ENCODE results near the gene SEC11A. TPM values are rescaled to one million over a fixed set of nuclear protein-coding genes. Genes with fewer than 3 reads are reported as not detected.
"Not testable (repeated sequence)": the region's sequence is repeated elsewhere in the genome, so short reads cannot be mapped to it uniquely, and the experiment has no call there.

The SEC11A gene
- total and polyA plus RNA-seq, 2 donors (not counting 1 experiment from before 2014, with no cell fraction given) = 23.1 to 78.0 TPM

- H3K4me3 Mint-ChIP-seq = no peak overlapping the region
- peaks cover 18 to 26% of the 10 kb centered on the region in 2 donors for H3K4me1 ChIP-seq (ENCODE audit: control insufficient read depth in 2 of 2, insufficient read depth in 2 of 2, low read length in 2 of 2)
- WGBS (ENCODE audit: insufficient coverage) = 38% methylated on average over 1 of the region's 4 CpGs
- H3K9me3 ChIP-seq (ENCODE audit: control extremely low read depth in 1 of 3, control insufficient read depth in 2 of 3, insufficient read depth in 1 of 3, low read length in 2 of 3) = peaks cover 0 to 7% (median 0%) of the 10 kb centered on the region in 3 donors
- H3K36me3 ChIP-seq (replicated peaks in 1 of 2; ENCODE audit: control extremely low read depth in 1 of 2, control insufficient read depth in 1 of 2, extremely low read depth in 1 of 2, insufficient read depth in 2 of 2, low read length in 1 of 2) = peaks cover 6 to 24% of the 10 kb centered on the region in 2 experiments
- no peak for DNase-seq
- H3K27ac ChIP-seq (ENCODE audit: low read length in 2 of 2) = peak overlapping the region in 1 of 2 donors; percentile 66
- ChIA-PET CTCF (no interaction called here), POLR2A (no interaction called here)
- no peak for ATAC-seq (ENCODE audit: low read depth)
- no peaks in the 10 kb centered on the region for H3K27me3 ChIP-seq (replicated peaks in 1 of 4; ENCODE audit: control extremely low read depth in 1 of 4, control insufficient read depth in 3 of 4, insufficient read depth in 4 of 4, low read length in 3 of 4)
- H3K9me3 Mint-ChIP-seq (ENCODE audit: insufficient read depth) = no peaks in the 10 kb centered on the region
- peaks cover 20% of the 10 kb centered on the region for H4K20me1 ChIP-seq (ENCODE audit: control insufficient read depth, insufficient read depth, low read length, poor library complexity, severe bottlenecking)
- H3K27ac Mint-ChIP-seq = peak overlapping the region; percentile 10
- peaks cover 76% of the 10 kb centered on the region for H3K79me2 ChIP-seq (ENCODE audit: control insufficient read depth, insufficient read depth, low read length)
- H3K4me3 ChIP-seq (ENCODE audit: control extremely low read depth in 1 of 5, extremely low read depth in 1 of 5, insufficient read depth in 1 of 5, low read depth in 2 of 5, low read length in 4 of 5) = no peak overlapping the region
- no peak overlapping the region for H2AFZ ChIP-seq (ENCODE audit: insufficient read depth, low read depth, low read length, poor library complexity, severe bottlenecking)
- H3K4me1 Mint-ChIP-seq = peaks cover 46% of the 10 kb centered on the region
- no peak for TF ChIP-seq EZH2 (IDR thresholded peaks at IDR 0.05; ENCODE audit: borderline replicate concordance, insufficient read depth, low read depth, low read length, poor library complexity, severe bottlenecking)
- no peak for TF ChIP-seq CTCF (IDR thresholded peaks at IDR 0.05)
- H3K27me3 Mint-ChIP-seq = no peaks in the 10 kb centered on the region
- intact Hi-C loops (cut with micrococcal nuclease) = no loop called here
- no peak overlapping the region for H3K9ac ChIP-seq (ENCODE audit: low read length)
- no peak overlapping the region for H3K4me2 ChIP-seq (replicated peaks; ENCODE audit: low read depth, low read length, poor library complexity, severe bottlenecking)
These were observed 26.1 kb downstream of the SEC11A start for GRCh38 chr15:84689858-84690257.

- intact Hi-C loops (cut with micrococcal nuclease); H2AFZ ChIP-seq (ENCODE audit: insufficient read depth, low read depth, low read length, poor library complexity, severe bottlenecking); H3K9ac ChIP-seq (ENCODE audit: low read length); H3K4me3 ChIP-seq (ENCODE audit: control extremely low read depth in 1 of 5, extremely low read depth in 1 of 5, insufficient read depth in 1 of 5, low read depth in 2 of 5, low read length in 4 of 5); H3K27me3 Mint-ChIP-seq; H3K9me3 ChIP-seq (ENCODE audit: control extremely low read depth in 1 of 3, control insufficient read depth in 2 of 3, insufficient read depth in 1 of 3, low read length in 2 of 3); CTCF ChIA-PET; H4K20me1 ChIP-seq (ENCODE audit: control insufficient read depth, insufficient read depth, low read length, poor library complexity, severe bottlenecking); H3K27me3 ChIP-seq (replicated peaks in 1 of 4; ENCODE audit: control extremely low read depth in 1 of 4, control insufficient read depth in 3 of 4, insufficient read depth in 4 of 4, low read length in 3 of 4); H3K9me3 Mint-ChIP-seq (ENCODE audit: insufficient read depth): not testable (repeated sequence)
- peaks cover 18 to 26% of the 10 kb centered on the region in 2 donors for H3K4me1 ChIP-seq (ENCODE audit: control insufficient read depth in 2 of 2, insufficient read depth in 2 of 2, low read length in 2 of 2)
- POLR2A ChIA-PET = interaction anchor here (0.6 to 0.7 kb wide), 2 partner anchors 9 to 50 kb away, joined by 3 to 4 read pairs; no protein-coding TSS in a partner anchor
- H3K79me2 ChIP-seq (ENCODE audit: control insufficient read depth, insufficient read depth, low read length) = peaks cover 49% of the 10 kb centered on the region
- ATAC-seq (ENCODE audit: low read depth) = peak; percentile 53
- Mint-ChIP-seq H3K27ac (peak overlapping the region; percentile 96), H3K4me3 (peak overlapping the region; percentile 76), H3K4me1 (peaks cover 41% of the 10 kb centered on the region)
- H3K4me2 ChIP-seq (replicated peaks; ENCODE audit: low read depth, low read length, poor library complexity, severe bottlenecking) = peak overlapping the region; percentile 49
- DNase-seq = peak; percentile 49
- 37% methylated on average over 7 of the region's 7 CpGs for WGBS (ENCODE audit: insufficient coverage)
- H3K36me3 ChIP-seq (replicated peaks in 1 of 2; ENCODE audit: control extremely low read depth in 1 of 2, control insufficient read depth in 1 of 2, extremely low read depth in 1 of 2, insufficient read depth in 2 of 2, low read length in 1 of 2) = peaks cover 11 to 43% of the 10 kb centered on the region in 2 experiments
- H3K27ac ChIP-seq (ENCODE audit: low read length in 2 of 2) = peak overlapping the region; percentile 13 to 62
These were observed 29.5 kb downstream of the SEC11A start for GRCh38 chr15:84686446-84686845.
